Skeletal muscle cell (primary cell): ENCODE data around the gene MSN.

Experiments
- DNase-seq: peaks from one replicate; pipeline ENCODE4 v3.0.0-alpha.2; 2010; ENCODE audit warnings: low read depth
- H3K4me3 ChIP-seq: 2 replicates; pipeline ENCODE4 v1.5.1; 2011; ENCODE audit warnings: low read depth, mild to moderate bottlenecking, control low read depth, low read length, moderate library complexity

Gene MSN

GRCh38 chrX:65706041-65706828, 38.8 kb downstream of the MSN start:
- no peak overlapping the region for H3K4me3 ChIP-seq
- DNase-seq = no peak

GRCh38 chrX:65707151-65707550, 39.7 kb downstream of the MSN start:
- DNase-seq = no peak
- no peak overlapping the region for H3K4me3 ChIP-seq

GRCh38 chrX:65712005-65712806, 44.8 kb downstream of the MSN start:
- H3K4me3 ChIP-seq = no peak overlapping the region
- no peak for DNase-seq

GRCh38 chrX:65718538-65718937, 51.1 kb downstream of the MSN start:
- no peak for DNase-seq
- no peak overlapping the region for H3K4me3 ChIP-seq

GRCh38 chrX:65720381-65720964, 53.0 kb downstream of the MSN start:
- H3K4me3 ChIP-seq = no peak overlapping the region
- DNase-seq = no peak

- no peak overlapping the region for H3K4me3 ChIP-seq
- DNase-seq = no peak
Observed at GRCh38 chrX:65723706-65724105, 56.3 kb downstream of the MSN start.

GRCh38 chrX:65726715-65727114, 59.3 kb downstream of the MSN start:
- no peak overlapping the region for H3K4me3 ChIP-seq
- no peak for DNase-seq

GRCh38 chrX:65731684-65732289, 64.3 kb downstream of the MSN start:
- no peak overlapping the region for H3K4me3 ChIP-seq
- no peak for DNase-seq

GRCh38 chrX:65740909-65741308, 73.5 kb downstream of the MSN start:
- no peak overlapping the region for H3K4me3 ChIP-seq
- no peak for DNase-seq

- DNase-seq = no peak
Observed at GRCh38 chrX:65741823-65742222, 74.4 kb downstream of the MSN start.

GRCh38 chrX:65744965-65745364, 77.5 kb downstream of the MSN start:
- DNase-seq = no peak

More at GRCh38 chrX:65741823-65742222, 74.4 kb downstream of the MSN start:
- no peak overlapping the region for H3K4me3 ChIP-seq

GRCh38 chrX:65745427-65745826, 78.0 kb downstream of the MSN start:
- DNase-seq = no peak
- no peak overlapping the region for H3K4me3 ChIP-seq

More at GRCh38 chrX:65744965-65745364, 77.5 kb downstream of the MSN start:
- no peak overlapping the region for H3K4me3 ChIP-seq

- DNase-seq = no peak
- H3K4me3 ChIP-seq = no peak overlapping the region
Observed at GRCh38 chrX:65745992-65746391, 78.5 kb downstream of the MSN start.

GRCh38 chrX:65750674-65751469, 83.4 kb downstream of the MSN start:
- DNase-seq = no peak
- no peak overlapping the region for H3K4me3 ChIP-seq

GRCh38 chrX:65751519-65751918, 84.1 kb downstream of the MSN start:
- DNase-seq = no peak
- no peak overlapping the region for H3K4me3 ChIP-seq

- H3K4me3 ChIP-seq = no peak overlapping the region
- DNase-seq = no peak
Observed at GRCh38 chrX:65752294-65752693, 84.8 kb downstream of the MSN start.

- H3K4me3 ChIP-seq = no peak overlapping the region
- DNase-seq = no peak
Observed at GRCh38 chrX:65755786-65756185, 88.3 kb downstream of the MSN start.

- no peak for DNase-seq
- H3K4me3 ChIP-seq = no peak overlapping the region
Observed at GRCh38 chrX:65757943-65758342, 90.5 kb downstream of the MSN start.

GRCh38 chrX:65758505-65758904, 91.1 kb downstream of the MSN start:
- no peak overlapping the region for H3K4me3 ChIP-seq
- no peak for DNase-seq
